WERI-Rb-1 (cell line): Measurements from ENCODE around the gene HEATR5B.
"Not testable (repeated sequence)": the region's sequence is repeated elsewhere in the genome, so short reads cannot be mapped to it uniquely, and the experiment has no call there.

Source experiments
- DNase-seq: peaks from one replicate; pipeline ENCODE4 v3.0.0-alpha.2; 2020
- H3K27ac ChIP-seq: fragments of 250-450 bp; sonication (Bioruptor Pico); 2 replicates; pipeline ENCODE4 v1.5.1; 2020; ENCODE audit warnings: mild to moderate bottlenecking, moderate library complexity
- H3K27me3 ChIP-seq: fragments of 250-450 bp; sonication (Bioruptor Pico); 2 replicates; pipeline ENCODE4 v1.5.1; 2021; ENCODE audit warnings: mild to moderate bottlenecking, low read depth, moderate library complexity; ENCODE audit not compliant: insufficient read depth, severe bottlenecking
- H3K36me3 ChIP-seq: fragments of 250-450 bp; sonication (Bioruptor Pico); 2 replicates; pipeline ENCODE4 v1.5.1; 2020; ENCODE audit warnings: mild to moderate bottlenecking, moderate library complexity
- H3K4me3 ChIP-seq: 2 replicates; pipeline ENCODE4 v1.5.1; 2011; ENCODE audit warnings: low read depth, mild to moderate bottlenecking, control low read depth, low read length
- H3K9me3 ChIP-seq: fragments of 250-450 bp; sonication (Bioruptor Pico); 2 replicates; pipeline ENCODE4 v1.5.1; 2021; ENCODE audit warnings: mild to moderate bottlenecking, moderate library complexity; ENCODE audit not compliant: severe bottlenecking
- TF ChIP-seq, protein P1 (sequence below): IDR thresholded peaks from 2 replicates; pipeline ENCODE4 v1.5.1; 2011; ENCODE audit warnings: low read depth, mild to moderate bottlenecking, control low read depth, inconsistent platforms, low read length

HEATR5B gene

DNA sequence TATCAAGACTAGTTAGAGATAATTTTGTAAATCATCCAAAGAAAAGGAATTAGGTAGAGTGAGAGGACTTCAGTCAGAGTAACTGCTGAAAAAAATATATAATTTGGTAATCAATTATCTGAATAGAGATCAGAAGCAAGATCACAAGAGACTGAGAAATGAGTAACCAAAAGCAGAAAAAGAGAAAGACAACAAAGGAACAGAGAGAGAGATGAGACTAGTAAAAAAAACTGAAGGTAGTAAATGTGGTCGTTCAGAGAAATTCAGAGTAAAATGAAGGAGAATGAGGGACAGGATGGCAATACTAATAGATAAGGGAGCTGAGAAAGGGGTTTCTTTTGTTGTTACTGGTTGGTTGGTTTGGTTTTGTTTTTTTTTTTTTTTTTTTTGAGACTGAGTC is 134.3 kb downstream of the HEATR5B start:
- Histone ChIP-seq H3K27ac (no peak overlapping the region), H3K9me3 (no peaks in the 10 kb centered on the region), H3K36me3 (no peaks in the 10 kb centered on the region), H3K27me3 (no peaks in the 10 kb centered on the region), H3K4me3 (no peak overlapping the region)
- DNase-seq: no peak
- TF ChIP-seq, protein P1, sequence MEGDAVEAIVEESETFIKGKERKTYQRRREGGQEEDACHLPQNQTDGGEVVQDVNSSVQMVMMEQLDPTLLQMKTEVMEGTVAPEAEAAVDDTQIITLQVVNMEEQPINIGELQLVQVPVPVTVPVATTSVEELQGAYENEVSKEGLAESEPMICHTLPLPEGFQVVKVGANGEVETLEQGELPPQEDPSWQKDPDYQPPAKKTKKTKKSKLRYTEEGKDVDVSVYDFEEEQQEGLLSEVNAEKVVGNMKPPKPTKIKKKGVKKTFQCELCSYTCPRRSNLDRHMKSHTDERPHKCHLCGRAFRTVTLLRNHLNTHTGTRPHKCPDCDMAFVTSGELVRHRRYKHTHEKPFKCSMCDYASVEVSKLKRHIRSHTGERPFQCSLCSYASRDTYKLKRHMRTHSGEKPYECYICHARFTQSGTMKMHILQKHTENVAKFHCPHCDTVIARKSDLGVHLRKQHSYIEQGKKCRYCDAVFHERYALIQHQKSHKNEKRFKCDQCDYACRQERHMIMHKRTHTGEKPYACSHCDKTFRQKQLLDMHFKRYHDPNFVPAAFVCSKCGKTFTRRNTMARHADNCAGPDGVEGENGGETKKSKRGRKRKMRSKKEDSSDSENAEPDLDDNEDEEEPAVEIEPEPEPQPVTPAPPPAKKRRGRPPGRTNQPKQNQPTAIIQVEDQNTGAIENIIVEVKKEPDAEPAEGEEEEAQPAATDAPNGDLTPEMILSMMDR: no peak

DNA sequence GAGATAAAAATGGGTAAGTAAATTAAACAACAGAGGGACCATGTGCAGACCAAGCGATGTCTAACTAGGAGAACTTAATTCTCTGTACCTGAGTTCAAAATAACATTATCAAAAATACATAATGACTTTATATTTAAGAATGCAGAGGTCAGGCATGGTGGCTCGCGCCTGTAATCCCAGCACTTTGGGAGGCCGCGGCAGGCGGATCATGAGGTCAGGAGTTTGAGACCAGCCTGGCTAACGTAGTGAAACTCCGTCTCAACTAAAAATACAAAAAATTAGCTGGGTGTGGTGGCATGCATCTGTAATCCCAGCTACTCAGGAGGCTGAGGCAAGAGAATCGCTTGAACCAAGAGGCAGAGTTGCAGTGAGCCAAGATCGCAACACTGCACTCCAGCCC is 138.9 kb downstream of the HEATR5B start:
- not testable (repeated sequence) for H3K9me3 ChIP-seq

DNA sequence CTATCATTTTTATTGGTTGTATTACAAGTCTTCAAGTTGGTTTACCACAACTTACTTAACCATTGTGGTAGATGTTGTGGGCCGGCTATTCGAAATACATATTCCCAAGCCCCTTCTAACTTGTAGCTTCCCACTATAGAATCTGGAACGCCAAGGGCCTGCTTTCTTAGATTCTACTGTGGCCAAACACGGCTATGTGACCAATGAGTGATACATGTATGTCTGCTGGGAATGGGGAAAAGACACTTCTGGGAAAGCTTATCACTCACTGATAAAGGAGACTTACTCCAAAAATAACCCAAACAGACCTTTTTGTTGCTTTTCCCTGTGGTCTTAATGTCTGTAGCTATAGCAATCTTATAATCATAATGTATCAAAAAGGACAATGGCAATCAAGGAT is 142.3 kb downstream of the HEATR5B start:
- Histone ChIP-seq H3K4me3 (no peak overlapping the region), H3K27me3 (no peaks in the 10 kb centered on the region), H3K27ac (no peak overlapping the region), H3K36me3 (peaks cover 3% of the 10 kb centered on the region; the same call in 1 of the 2 replicates), H3K9me3 (no peaks in the 10 kb centered on the region)
- no peak for DNase-seq
- TF ChIP-seq, protein P1: no peak

More for the DNA sequence above, 138.9 kb downstream of the HEATR5B start:
- not testable (repeated sequence) for H3K4me3 ChIP-seq, H3K27ac ChIP-seq, H3K36me3 ChIP-seq, DNase-seq, H3K27me3 ChIP-seq

DNA sequence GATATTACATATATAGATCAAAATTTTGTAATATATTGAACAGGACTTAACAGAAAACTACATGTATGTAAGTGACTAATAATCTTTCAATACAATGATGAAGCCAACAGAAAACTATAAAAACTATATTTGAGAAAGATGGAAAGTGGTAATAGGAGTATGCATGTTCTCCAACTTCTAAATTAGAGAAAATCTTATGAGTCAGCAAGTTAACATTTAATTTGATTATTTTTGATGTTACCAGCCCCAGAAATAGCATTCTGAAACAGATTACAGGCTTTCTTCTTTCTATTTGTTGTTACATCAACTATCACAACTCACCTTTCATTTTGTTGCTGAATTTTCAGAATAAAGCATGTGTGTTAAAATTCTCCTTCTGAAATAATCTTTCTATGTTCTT is 147.6 kb downstream of the HEATR5B start:
- H3K36me3 ChIP-seq, H3K9me3 ChIP-seq, H3K27ac ChIP-seq, H3K27me3 ChIP-seq, DNase-seq, H3K4me3 ChIP-seq: not testable (repeated sequence)

DNA sequence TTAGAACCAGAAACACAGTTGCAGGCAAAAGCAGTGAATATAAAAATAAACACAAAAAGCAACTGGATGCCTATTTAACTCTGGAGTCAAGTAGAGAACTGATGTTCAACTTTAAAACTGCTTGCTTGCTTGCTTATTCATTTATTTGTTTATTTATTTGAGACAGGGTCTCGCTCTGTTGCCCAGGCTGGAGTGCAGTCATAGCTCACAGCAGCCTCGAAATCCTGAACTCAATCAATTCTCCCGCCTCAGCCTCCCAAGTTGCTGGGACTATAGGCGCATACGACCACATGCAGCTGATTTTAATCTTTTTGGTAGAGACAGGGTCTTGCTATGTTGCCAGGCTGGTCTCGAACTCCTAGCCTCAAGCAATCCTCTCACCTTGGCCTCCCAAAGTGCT is 152.5 kb downstream of the HEATR5B start:
- not testable (repeated sequence) for H3K27me3 ChIP-seq, H3K4me3 ChIP-seq, DNase-seq, H3K9me3 ChIP-seq, H3K27ac ChIP-seq, H3K36me3 ChIP-seq
